ENCODE measurements around the gene FRMD4A.

FRMD4A gene

GRCh38 chr10:13732465-13732881, 598.3 kb downstream of the FRMD4A start:
- Histone ChIP-seq H3K4me1 (ENCODE audit: insufficient read depth, low read length) (0 out of 2 replicates have a peak, but pooled peaks cover 4% of the 10 kb centered on the region), H3K4me3 (ENCODE audit: low read length) (no peak overlapping the region), H3K9ac (ENCODE audit: low read depth, low read length) (no peak overlapping the region), H3K27me3 (ENCODE audit: insufficient read depth, low read length) (no peaks in the 10 kb centered on the region), H3K9me3 (ENCODE audit: insufficient read depth, low read depth, low read length) (no peaks in the 10 kb centered on the region), H3K27ac (ENCODE audit: low read depth, low read length) (no peak overlapping the region), H3K36me3 (ENCODE audit: insufficient read depth, low read length) (peaks cover 46% of the 10 kb centered on the region)
- WGBS, result 89% methylated on average over 6 of the region's 6 CpGs

GRCh38 chr10:13731799-13732198, 598.9 kb downstream of the FRMD4A start:
- peaks cover 47% of the 10 kb centered on the region for H3K36me3 ChIP-seq (ENCODE audit: insufficient read depth, low read length)
- 0 out of 2 replicates have a peak, but pooled peaks cover 4% of the 10 kb centered on the region for H3K4me1 ChIP-seq (ENCODE audit: insufficient read depth, low read length)
- H3K9me3 ChIP-seq (ENCODE audit: insufficient read depth, low read depth, low read length), result no peaks in the 10 kb centered on the region
- no peaks in the 10 kb centered on the region for H3K27me3 ChIP-seq (ENCODE audit: insufficient read depth, low read length)
- H3K9ac ChIP-seq (ENCODE audit: low read depth, low read length), result no peak overlapping the region
- H3K27ac ChIP-seq (ENCODE audit: low read depth, low read length), result no peak overlapping the region
- H3K4me3 ChIP-seq (ENCODE audit: low read length), result no peak overlapping the region
- 96% methylated on average over 8 of the region's 8 CpGs for WGBS

- no peaks in the 10 kb centered on the region for H3K9me3 ChIP-seq (ENCODE audit: insufficient read depth, low read depth, low read length)
- H3K27me3 ChIP-seq (ENCODE audit: insufficient read depth, low read length), result no peaks in the 10 kb centered on the region
- no peak overlapping the region for H3K27ac ChIP-seq (ENCODE audit: low read depth, low read length)
- peaks cover 40% of the 10 kb centered on the region for H3K36me3 ChIP-seq (ENCODE audit: insufficient read depth, low read length)
- H3K4me1 ChIP-seq (ENCODE audit: insufficient read depth, low read length), result 0 out of 2 replicates have a peak, but pooled peaks cover 4% of the 10 kb centered on the region
- no peak overlapping the region for H3K9ac ChIP-seq (ENCODE audit: low read depth, low read length)
- WGBS, result 82% methylated on average over 7 of the region's 7 CpGs
- H3K4me3 ChIP-seq (ENCODE audit: low read length), result no peak overlapping the region
These were observed 599.8 kb downstream of the FRMD4A start for GRCh38 chr10:13730956-13731355.

- 89% methylated on average over 10 of the region's 10 CpGs for WGBS
- Histone ChIP-seq H3K4me3 (ENCODE audit: low read length) (no peak overlapping the region), H3K27me3 (ENCODE audit: insufficient read depth, low read length) (no peaks in the 10 kb centered on the region)
These were observed 600.4 kb downstream of the FRMD4A start for GRCh38 chr10:13730306-13730652.

GRCh38 chr10:13729586-13730305, 601.0 kb downstream of the FRMD4A start:
- Histone ChIP-seq H3K4me1 (ENCODE audit: insufficient read depth, low read length) (0 out of 2 replicates have a peak, but pooled peaks cover 4% of the 10 kb centered on the region), H3K27me3 (ENCODE audit: insufficient read depth, low read length) (no peaks in the 10 kb centered on the region), H3K36me3 (ENCODE audit: insufficient read depth, low read length) (peaks cover 38% of the 10 kb centered on the region), H3K27ac (ENCODE audit: low read depth, low read length) (no peak overlapping the region), H3K4me3 (ENCODE audit: low read length) (no peak overlapping the region), H3K9me3 (ENCODE audit: insufficient read depth, low read depth, low read length) (no peaks in the 10 kb centered on the region), H3K9ac (ENCODE audit: low read depth, low read length) (no peak overlapping the region)
- 92% methylated on average over 11 of the region's 11 CpGs for WGBS

More at GRCh38 chr10:13730306-13730652, 600.4 kb downstream of the FRMD4A start:
- Histone ChIP-seq H3K9ac (ENCODE audit: low read depth, low read length) (no peak overlapping the region), H3K27ac (ENCODE audit: low read depth, low read length) (no peak overlapping the region), H3K36me3 (ENCODE audit: insufficient read depth, low read length) (peaks cover 40% of the 10 kb centered on the region), H3K4me1 (ENCODE audit: insufficient read depth, low read length) (0 out of 2 replicates have a peak, but pooled peaks cover 4% of the 10 kb centered on the region), H3K9me3 (ENCODE audit: insufficient read depth, low read depth, low read length) (no peaks in the 10 kb centered on the region)

GRCh38 chr10:13728898-13729535, 601.7 kb downstream of the FRMD4A start:
- Histone ChIP-seq H3K9me3 (ENCODE audit: insufficient read depth, low read depth, low read length) (no peaks in the 10 kb centered on the region), H3K9ac (ENCODE audit: low read depth, low read length) (no peak overlapping the region), H3K4me3 (ENCODE audit: low read length) (no peak overlapping the region), H3K36me3 (ENCODE audit: insufficient read depth, low read length) (peaks cover 36% of the 10 kb centered on the region), H3K4me1 (ENCODE audit: insufficient read depth, low read length) (0 out of 2 replicates have a peak, but pooled peaks cover 4% of the 10 kb centered on the region), H3K27me3 (ENCODE audit: insufficient read depth, low read length) (no peaks in the 10 kb centered on the region), H3K27ac (ENCODE audit: low read depth, low read length) (no peak overlapping the region)
- 94% methylated on average over 26 of the region's 26 CpGs for WGBS

- Histone ChIP-seq H3K36me3 (ENCODE audit: insufficient read depth, low read length) (peaks cover 18% of the 10 kb centered on the region; the same call in 1 of the 2 replicates), H3K27me3 (ENCODE audit: insufficient read depth, low read length) (no peaks in the 10 kb centered on the region), H3K27ac (ENCODE audit: low read depth, low read length) (no peak overlapping the region), H3K4me3 (ENCODE audit: low read length) (no peak overlapping the region), H3K4me1 (ENCODE audit: insufficient read depth, low read length) (0 out of 2 replicates have a peak, but pooled peaks cover 4% of the 10 kb centered on the region), H3K9ac (ENCODE audit: low read depth, low read length) (no peak overlapping the region), H3K9me3 (ENCODE audit: insufficient read depth, low read depth, low read length) (0 out of 2 replicates have a peak, but pooled peaks cover 2% of the 10 kb centered on the region)
- 96% methylated on average over 3 of the region's 4 CpGs for WGBS
These were observed 605.1 kb downstream of the FRMD4A start for GRCh38 chr10:13725594-13725993.

- 85% methylated on average over 10 of the region's 10 CpGs for WGBS
- H3K4me1 ChIP-seq (ENCODE audit: insufficient read depth, low read length), result no peaks in the 10 kb centered on the region
- H3K9ac ChIP-seq (ENCODE audit: low read depth, low read length), result no peak overlapping the region
- no peak overlapping the region for H3K27ac ChIP-seq (ENCODE audit: low read depth, low read length)
- H3K36me3 ChIP-seq (ENCODE audit: insufficient read depth, low read length), result peaks cover 21% of the 10 kb centered on the region; the same call in 1 of the 2 replicates
- 0 out of 2 replicates have a peak, but pooled peaks cover 2% of the 10 kb centered on the region for H3K9me3 ChIP-seq (ENCODE audit: insufficient read depth, low read depth, low read length)
- no peaks in the 10 kb centered on the region for H3K27me3 ChIP-seq (ENCODE audit: insufficient read depth, low read length)
- H3K4me3 ChIP-seq (ENCODE audit: low read length), result no peak overlapping the region
These were observed 606.2 kb downstream of the FRMD4A start for GRCh38 chr10:13724484-13724883.

- Histone ChIP-seq H3K27ac (ENCODE audit: low read depth, low read length) (no peak overlapping the region), H3K27me3 (ENCODE audit: insufficient read depth, low read length) (no peaks in the 10 kb centered on the region), H3K4me1 (ENCODE audit: insufficient read depth, low read length) (no peaks in the 10 kb centered on the region), H3K36me3 (ENCODE audit: insufficient read depth, low read length) (peaks cover 18% of the 10 kb centered on the region; the same call in 1 of the 2 replicates), H3K9me3 (ENCODE audit: insufficient read depth, low read depth, low read length) (0 out of 2 replicates have a peak, but pooled peaks cover 2% of the 10 kb centered on the region), H3K9ac (ENCODE audit: low read depth, low read length) (no peak overlapping the region), H3K4me3 (ENCODE audit: low read length) (no peak overlapping the region)
- WGBS, result 94% methylated on average over 3 of the region's 4 CpGs
These were observed 607.7 kb downstream of the FRMD4A start for GRCh38 chr10:13722747-13723653.

GRCh38 chr10:13721486-13721885, 609.2 kb downstream of the FRMD4A start:
- no peaks in the 10 kb centered on the region for H3K27me3 ChIP-seq (ENCODE audit: insufficient read depth, low read length)
- no peak overlapping the region for H3K27ac ChIP-seq (ENCODE audit: low read depth, low read length)
- 0 out of 2 replicates have a peak, but pooled peaks cover 2% of the 10 kb centered on the region for H3K9me3 ChIP-seq (ENCODE audit: insufficient read depth, low read depth, low read length)
- H3K4me3 ChIP-seq (ENCODE audit: low read length), result no peak overlapping the region
- WGBS, result 97% methylated on average over 7 of the region's 7 CpGs
- H3K9ac ChIP-seq (ENCODE audit: low read depth, low read length), result no peak overlapping the region
- peaks cover 8% of the 10 kb centered on the region; the same call in 1 of the 2 replicates for H3K36me3 ChIP-seq (ENCODE audit: insufficient read depth, low read length)
- no peaks in the 10 kb centered on the region for H3K4me1 ChIP-seq (ENCODE audit: insufficient read depth, low read length)

Data from HUES64 (cell line).